ENCODE measurements around the gene UST.

- TF ChIP-seq CTCF (conservative IDR thresholded peaks at IDR 0.05; ENCODE audit: low read length), result no peak
- no peak for TF ChIP-seq EZH2phosphoT487 (IDR thresholded peaks at IDR 0.05; ENCODE audit: borderline replicate concordance, low read depth, low read length)
Measured at GRCh38 chr6:149006671-149007070, 259.8 kb downstream of the UST start.

All from OCI-LY7 (cell line).